ENCODE measurements around the gene KMT2E.

The KMT2E gene

GRCh38 chr7:105022458-105022857, 8.5 kb downstream of the KMT2E start:
- ATAC-seq = no peak
- TF ChIP-seq PATZ1 (CRISPR knock-in tag; IDR thresholded peaks at IDR 0.05; ENCODE audit: borderline replicate concordance) (no peak), RARB (CRISPR knock-in tag; IDR thresholded peaks at IDR 0.05) (no peak), TSHZ2 (CRISPR knock-in tag; IDR thresholded peaks at IDR 0.05) (no peak), ESRRG (CRISPR knock-in tag; IDR thresholded peaks at IDR 0.05) (no peak), ZC3H10 (CRISPR knock-in tag; IDR thresholded peaks at IDR 0.05) (no peak), BACH2 (CRISPR knock-in tag; IDR thresholded peaks at IDR 0.05; ENCODE audit: borderline replicate concordance) (no peak), ARNTL (CRISPR knock-in tag; IDR thresholded peaks at IDR 0.05; ENCODE audit: borderline replicate concordance, low read depth) (no peak)

GRCh38 chr7:105024734-105025133, 10.7 kb downstream of the KMT2E start:
- TF ChIP-seq TCF4 (CRISPR knock-in tag; IDR thresholded peaks at IDR 0.05; ENCODE audit: borderline replicate concordance) (no peak), ISL1 (CRISPR knock-in tag; IDR thresholded peaks at IDR 0.05) (peak; percentile 10; the same call in 1 of the 2 replicates)
- peak; percentile 85 for ATAC-seq

GRCh38 chr7:105026750-105027149, 12.7 kb downstream of the KMT2E start:
- TF ChIP-seq ISL1 (CRISPR knock-in tag; IDR thresholded peaks at IDR 0.05) (no peak), CSRNP3 (CRISPR knock-in tag; IDR thresholded peaks at IDR 0.05) (no peak), ZFP3 (CRISPR knock-in tag; IDR thresholded peaks at IDR 0.05) (no peak), PPARA (CRISPR knock-in tag; IDR thresholded peaks at IDR 0.05; ENCODE audit: borderline replicate concordance) (no peak), TOX (CRISPR knock-in tag; IDR thresholded peaks at IDR 0.05; ENCODE audit: borderline replicate concordance) (no peak), PATZ1 (CRISPR knock-in tag; IDR thresholded peaks at IDR 0.05; ENCODE audit: borderline replicate concordance) (no peak), ARNTL (CRISPR knock-in tag; IDR thresholded peaks at IDR 0.05; ENCODE audit: borderline replicate concordance, low read depth) (no peak), ZNF565 (CRISPR knock-in tag; conservative IDR thresholded peaks at IDR 0.05; ENCODE audit: low read depth) (no peak), TCF4 (CRISPR knock-in tag; IDR thresholded peaks at IDR 0.05; ENCODE audit: borderline replicate concordance) (no peak), POU6F1 (CRISPR knock-in tag; IDR thresholded peaks at IDR 0.05; ENCODE audit: borderline replicate concordance, low read depth) (no peak), GLIS3 (CRISPR knock-in tag; IDR thresholded peaks at IDR 0.05) (no peak), RARB (CRISPR knock-in tag; IDR thresholded peaks at IDR 0.05) (no peak), ZFP30 (CRISPR knock-in tag; IDR thresholded peaks at IDR 0.05) (no peak)
- no peak for ATAC-seq

GRCh38 chr7:105027176-105027853, 13.3 kb downstream of the KMT2E start:
- no peak for ATAC-seq
- TF ChIP-seq RARB (CRISPR knock-in tag; IDR thresholded peaks at IDR 0.05) (no peak), ZC3H10 (CRISPR knock-in tag; IDR thresholded peaks at IDR 0.05) (no peak), ISL1 (CRISPR knock-in tag; IDR thresholded peaks at IDR 0.05) (no peak), ZNF565 (CRISPR knock-in tag; conservative IDR thresholded peaks at IDR 0.05; ENCODE audit: low read depth) (no peak), PPARA (CRISPR knock-in tag; IDR thresholded peaks at IDR 0.05; ENCODE audit: borderline replicate concordance) (no peak), TOX (CRISPR knock-in tag; IDR thresholded peaks at IDR 0.05; ENCODE audit: borderline replicate concordance) (no peak), SNAI2 (CRISPR knock-in tag; IDR thresholded peaks at IDR 0.05) (no peak), ARNTL (CRISPR knock-in tag; IDR thresholded peaks at IDR 0.05; ENCODE audit: borderline replicate concordance, low read depth) (no peak), CSRNP3 (CRISPR knock-in tag; IDR thresholded peaks at IDR 0.05) (no peak), OSR1 (CRISPR knock-in tag; IDR thresholded peaks at IDR 0.05) (no peak), ZNF70 (CRISPR knock-in tag; IDR thresholded peaks at IDR 0.05) (no peak), ZFP30 (CRISPR knock-in tag; IDR thresholded peaks at IDR 0.05) (no peak), POU6F1 (CRISPR knock-in tag; IDR thresholded peaks at IDR 0.05; ENCODE audit: borderline replicate concordance, low read depth) (no peak), ZNF8 (CRISPR knock-in tag; IDR thresholded peaks at IDR 0.05) (no peak)

Measured in SK-N-SH treated with all-trans-retinoic acid at 6 μM for 48 hours (cell line).